Peyer's patch (tissue), 4 donors: ENCODE results near the gene MRPL10. TPM values are rescaled to one million over a fixed set of nuclear protein-coding genes. Genes with fewer than 3 reads are reported as not detected.

Experiments used
- DNase-seq, 3 donors: peaks; one replicate each; pipeline ENCODE4 v3.0.0-alpha.2; 2017 to 2019
- H3K27ac ChIP-seq, 4 donors: fragments of 200-600 bp; sonication (generic); one replicate each; pipeline ENCODE4 v1.5.1; 2016 to 2019
- H3K27me3 ChIP-seq, 2 donors: fragments of 200-600 bp; sonication (generic); one replicate each; pipeline ENCODE4 v1.5.1; 2019
- H3K36me3 ChIP-seq, 3 donors: fragments of 200-600 bp; sonication (generic); one replicate each; pipeline ENCODE4 v1.5.1; 2016 to 2019
- H3K4me1 ChIP-seq, 4 donors: fragments of 200-600 bp; sonication (generic); one replicate each; pipeline ENCODE4 v1.5.1; 2016 to 2019
- H3K4me3 ChIP-seq, 4 donors: fragments of 200-600 bp; sonication (generic); 1 replicate in 3 of 4; 2 replicates in 1 of 4; pipeline ENCODE4 v1.5.1; 2016 to 2019; ENCODE audit warnings: mild to moderate bottlenecking in 1 of 4
- H3K9me3 ChIP-seq, 4 donors: fragments of 200-600 bp; sonication (generic); one replicate each; pipeline ENCODE4 v1.5.1; 2016 to 2019; ENCODE audit warnings: mild to moderate bottlenecking in 1 of 4
- CTCF ChIP-seq, 6 experiments: fragments of 450-650 bp in 4 of 6; fragments of 200-600 bp in 2 of 6; sonication (generic) in 1 of 6; IDR thresholded peaks; one replicate each; pipeline ENCODE4 v1.5.1; 2017 to 2019; ENCODE audit warnings: antibody characterized with exemption in 6 of 6, mild to moderate bottlenecking in 3 of 6, moderate library complexity in 1 of 6
- POLR2A ChIP-seq, 2 donors: fragments of 450-650 bp; IDR thresholded peaks; one replicate each; pipeline ENCODE4 v1.5.1; 2017; ENCODE audit warnings: antibody characterized with exemption in 2 of 2, mild to moderate bottlenecking in 2 of 2, moderate library complexity in 2 of 2
- total RNA-seq, 4 donors: library from RNA; depleted of rRNA; stranded (reverse); fragments of >200 nt; gene quantifications; one replicate each; pipeline ENCODE4 v1.1.0, GENCODE V29; 2016

The MRPL10 gene
- total RNA-seq, 4 donors from 2014 or later = 30.5 to 50.4 (median 34.8) TPM

GRCh38 chr17:47810200-47810821 is 21.0 kb downstream of the MRPL10 start:
- Histone ChIP-seq H3K4me3 (no peak overlapping the region), H3K4me1 (peaks cover 0 to 23% (median 1%) of the 10 kb centered on the region in 4 donors), H3K9me3 (no peaks in the 10 kb centered on the region), H3K27me3 (no peaks in the 10 kb centered on the region), H3K36me3 (peaks cover 0 to 76% (median 0%) of the 10 kb centered on the region in 3 donors), H3K27ac (peak overlapping the region in 3 of 4 donors; percentile 14 to 79 (median 68))
- TF ChIP-seq CTCF (IDR thresholded peaks at IDR 0.05) = no peak
- no peak for TF ChIP-seq POLR2A (IDR thresholded peaks at IDR 0.05)
- DNase-seq = peak in 2 of 3 donors; percentile 86 to 87

- Histone ChIP-seq H3K27me3 (no peaks in the 10 kb centered on the region), H3K9me3 (no peaks in the 10 kb centered on the region), H3K27ac (peak overlapping the region in 1 of 4 donors; percentile 46), H3K4me1 (peaks cover 0 to 23% (median 1%) of the 10 kb centered on the region in 4 donors), H3K4me3 (no peak overlapping the region), H3K36me3 (peaks cover 0 to 62% (median 0%) of the 10 kb centered on the region in 3 donors)
- peak in 1 of 3 donors; percentile 39 for DNase-seq
- TF ChIP-seq CTCF (IDR thresholded peaks at IDR 0.05) (no peak), POLR2A (IDR thresholded peaks at IDR 0.05) (no peak)
These were observed 22.4 kb downstream of the MRPL10 start for GRCh38 chr17:47808830-47809480.

GRCh38 chr17:47808036-47808829 is 23.1 kb downstream of the MRPL10 start:
- Histone ChIP-seq H3K36me3 (peaks cover 0 to 55% (median 0%) of the 10 kb centered on the region in 3 donors), H3K9me3 (no peaks in the 10 kb centered on the region), H3K4me3 (no peak overlapping the region), H3K27ac (no peak overlapping the region), H3K4me1 (peaks cover 0 to 23% (median 1%) of the 10 kb centered on the region in 4 donors), H3K27me3 (no peaks in the 10 kb centered on the region)
- TF ChIP-seq POLR2A (IDR thresholded peaks at IDR 0.05) = no peak
- DNase-seq = peak in 1 of 3 donors; percentile 39

- DNase-seq = peak in 1 of 3 donors; percentile 41
- H3K4me3 ChIP-seq = no peak overlapping the region
- no peak for TF ChIP-seq POLR2A (IDR thresholded peaks at IDR 0.05)
- TF ChIP-seq CTCF (IDR thresholded peaks at IDR 0.05) = no peak
- H3K36me3 ChIP-seq = peaks cover 0 to 47% (median 0%) of the 10 kb centered on the region in 3 donors
- H3K27ac ChIP-seq = no peak overlapping the region
- no peaks in the 10 kb centered on the region for H3K9me3 ChIP-seq
- no peaks in the 10 kb centered on the region for H3K27me3 ChIP-seq
- peaks cover 0 to 23% (median 1%) of the 10 kb centered on the region in 4 donors for H3K4me1 ChIP-seq
These were observed 23.9 kb downstream of the MRPL10 start for GRCh38 chr17:47807421-47807820.

- peak in 1 of 3 donors; percentile 40 for DNase-seq
- Histone ChIP-seq H3K4me1 (peaks cover 0 to 23% (median 1%) of the 10 kb centered on the region in 4 donors), H3K36me3 (peaks cover 0 to 42% (median 0%) of the 10 kb centered on the region in 3 donors), H3K9me3 (no peaks in the 10 kb centered on the region), H3K27me3 (no peaks in the 10 kb centered on the region), H3K27ac (no peak overlapping the region), H3K4me3 (no peak overlapping the region)
- TF ChIP-seq CTCF (IDR thresholded peaks at IDR 0.05) = no peak
- TF ChIP-seq POLR2A (IDR thresholded peaks at IDR 0.05) = no peak
These were observed 24.5 kb downstream of the MRPL10 start for GRCh38 chr17:47806913-47807255.
